Endothelial cell of umbilical vein (primary cell): ENCODE data around the gene PCLO. TPM values are rescaled to one million over a fixed set of nuclear protein-coding genes. Genes with fewer than 3 reads are reported as not detected.

Experiments used
- BruUV-seq: library from RNA; stranded (reverse); fragments of 400-500 nt; replicated peaks from 2 replicates; lab custom pipeline; 2021; lab: Mats Ljungman, UMichigan
- CTCF ChIA-PET: fragments of 300-600, 350-600 bp; sonication (Branson Sonifier 250); formaldehyde crosslinking; loops from one replicate; lab custom pipeline; 2021; ENCODE audit warnings: antibody characterized with exemption, inconsistent platforms; lab: Charles Lee
- POLR2A ChIA-PET: fragments of 300-600, 350-600 bp; sonication (Branson Sonifier 250); formaldehyde crosslinking; loops from one replicate; lab custom pipeline; 2021; ENCODE audit warnings: antibody characterized with exemption, inconsistent platforms; lab: Charles Lee
- DNase-seq: peaks from one replicate; pipeline ENCODE4 v3.0.0-alpha.2; 2011; ENCODE audit warnings: low read depth, low spot score
- FAIRE-seq: peaks from 2 replicates; lab custom pipeline; 2011; peaks lifted over from hg19 to GRCh38; lab: Jason Lieb, UNC
- H2AFZ ChIP-seq: 2 replicates; pipeline ENCODE4 v1.6.0; 2012; ENCODE audit warnings: low read depth, low read length, control low read depth, inconsistent platforms
- H3K27ac ChIP-seq: 2 replicates; pipeline ENCODE4 v1.5.1; 2011; ENCODE audit warnings: low read depth, mild to moderate bottlenecking, control low read depth, low read length, moderate library complexity; ENCODE audit not compliant: insufficient read depth
- H3K27me3 ChIP-seq, 2 experiments: 2 replicates each; pipeline versions ENCODE4 v1.6.0 to v1.6.1; 2011; ENCODE audit warnings: low read length in 2 of 2, mixed read lengths in 1 of 2; ENCODE audit not compliant: control insufficient read depth in 2 of 2, insufficient read depth in 2 of 2
- H3K36me3 ChIP-seq, 2 experiments: 2 replicates in 1 of 2; 3 replicates in 1 of 2; pipeline ENCODE4 v1.5.1; 2011; ENCODE audit warnings: low read length in 2 of 2, mild to moderate bottlenecking in 1 of 2, moderate library complexity in 1 of 2; ENCODE audit not compliant: control insufficient read depth in 2 of 2, insufficient read depth in 2 of 2; ENCODE audit errors: extremely low read depth in 1 of 2
- H3K4me1 ChIP-seq: 3 replicates; pipeline ENCODE4 v1.5.1; 2011; ENCODE audit warnings: mild to moderate bottlenecking, low read length; ENCODE audit not compliant: control insufficient read depth, insufficient read depth; ENCODE audit errors: extremely low read depth
- H3K4me2 ChIP-seq: 2 replicates; pipeline ENCODE4 v1.6.1; 2011; ENCODE audit warnings: low read length, control low read depth, mixed read lengths; ENCODE audit not compliant: insufficient read depth
- H3K4me3 ChIP-seq, 3 experiments: fragments of 200-600 bp in 1 of 3; sonication (generic), shearing (Covaris generic) in 1 of 3; replicated peaks in 1 of 3; 2 replicates each; pipeline ENCODE4 v1.5.1; 2011 to 2016; ENCODE audit warnings: control low read depth in 3 of 3, low read length in 3 of 3, mild to moderate bottlenecking in 2 of 3, inconsistent platforms in 1 of 3, low read depth in 1 of 3, moderate library complexity in 1 of 3; ENCODE audit not compliant: insufficient read depth in 1 of 3
- H3K79me2 ChIP-seq: 2 replicates; pipeline ENCODE4 v1.6.0; 2012; ENCODE audit warnings: low read length, inconsistent platforms; ENCODE audit not compliant: control insufficient read depth, insufficient read depth
- H3K9ac ChIP-seq: replicated peaks from 2 replicates; pipeline ENCODE3; 2011; ENCODE audit warnings: low read length, control low read depth; ENCODE audit not compliant: insufficient read depth; ENCODE audit errors: extremely low read depth
- H3K9me1 ChIP-seq: replicated peaks from 3 replicates; pipeline ENCODE4 v1.6.0; 2011; ENCODE audit warnings: mild to moderate bottlenecking, low read length; ENCODE audit not compliant: control insufficient read depth, insufficient read depth; ENCODE audit errors: extremely low read depth
- H3K9me3 ChIP-seq: replicated peaks from 2 replicates; pipeline ENCODE4 v1.5.1; 2012; ENCODE audit warnings: low read length, inconsistent platforms; ENCODE audit not compliant: control insufficient read depth, insufficient read depth
- H4K20me1 ChIP-seq: replicated peaks from 2 replicates; pipeline ENCODE3; 2011; ENCODE audit warnings: mild to moderate bottlenecking, low read length; ENCODE audit not compliant: control insufficient read depth, insufficient read depth; ENCODE audit errors: extremely low read depth
- CTCF ChIP-seq, 2 donors: IDR thresholded peaks; 1 replicate in 1 of 2; 2 replicates in 1 of 2; pipeline ENCODE4 v1.5.1; 2011; ENCODE audit warnings: low read length in 2 of 2, mild to moderate bottlenecking in 2 of 2, moderate library complexity in 2 of 2, control low read depth in 1 of 2, inconsistent platforms in 1 of 2, low read depth in 1 of 2; ENCODE audit not compliant: insufficient read depth in 1 of 2; ENCODE audit errors: extremely low read depth in 1 of 2
- EZH2 ChIP-seq: IDR thresholded peaks from 2 replicates; pipeline ENCODE4 v1.6.1; 2012; ENCODE audit warnings: borderline replicate concordance, low read depth, mild to moderate bottlenecking, moderate library complexity, low read length, inconsistent platforms; ENCODE audit not compliant: severe bottlenecking
- FOS ChIP-seq: IDR thresholded peaks from 2 replicates; pipeline ENCODE4 v1.6.1; 2011; ENCODE audit warnings: mild to moderate bottlenecking, low read length, moderate library complexity, borderline replicate concordance; ENCODE audit not compliant: insufficient read depth
- GATA2 ChIP-seq: IDR thresholded peaks from 2 replicates; pipeline ENCODE4 v1.7.0; 2011; ENCODE audit warnings: low read depth, mild to moderate bottlenecking, moderate library complexity, mixed read lengths, low read length; ENCODE audit not compliant: insufficient read length, insufficient read depth
- JUN ChIP-seq: IDR thresholded peaks from 2 replicates; pipeline ENCODE4 v1.6.1; 2011; ENCODE audit warnings: borderline replicate concordance, low read depth; ENCODE audit not compliant: insufficient read length, insufficient read depth
- POLR2A ChIP-seq: IDR thresholded peaks from 2 replicates; pipeline ENCODE4 v1.6.1; 2012; ENCODE audit warnings: low read depth, mild to moderate bottlenecking, control low read depth, low read length
- POLR2AphosphoS5 ChIP-seq: IDR thresholded peaks from 2 replicates; pipeline ENCODE4 v1.6.1; 2012; ENCODE audit warnings: low read depth, mild to moderate bottlenecking, control low read depth, low read length, moderate library complexity; ENCODE audit not compliant: insufficient read depth
- dilution Hi-C: fragments of 300-500 bp; cut with MboI; formaldehyde crosslinking; loops from one replicate; pipeline ENCODE4 v1.15.0; 2019; ENCODE audit warnings: low sequenced_read_pairs; ENCODE audit not compliant: extremely low pct_ligation_motif_present
- intact Hi-C: fragments of 100-400 bp; cut with micrococcal nuclease; formaldehyde crosslinking; loops from one replicate; pipeline ENCODE4 v1.10.0; 2022
- polyA plus RNA-seq, 4 experiments: library from polyadenylated mRNA; depleted of rRNA in 3 of 4; stranded (reverse) in 3 of 4; unstranded in 1 of 4; fragments of >200 nt; gene quantifications; 2 replicates each; pipeline versions ENCODE4 v1.2.1 to v1.2.3, GENCODE V29; 2011 to 2012; ENCODE audit warnings: missing spikeins in 1 of 4
- total RNA-seq: library from RNA; stranded (reverse); gene quantifications from 2 replicates; pipeline ENCODE4 v1.2.3, GENCODE V29; 2021
- TF ChIP-seq, protein P1 (sequence below): IDR thresholded peaks from 2 replicates; pipeline ENCODE4 v1.6.1; 2011; ENCODE audit not compliant: insufficient read depth, insufficient read length

PCLO gene
- total and polyA plus RNA-seq, 2 donors (not counting 3 experiments of a cell fraction or from before 2014, with no cell fraction given) = 0.04 to 0.75 TPM

DNA sequence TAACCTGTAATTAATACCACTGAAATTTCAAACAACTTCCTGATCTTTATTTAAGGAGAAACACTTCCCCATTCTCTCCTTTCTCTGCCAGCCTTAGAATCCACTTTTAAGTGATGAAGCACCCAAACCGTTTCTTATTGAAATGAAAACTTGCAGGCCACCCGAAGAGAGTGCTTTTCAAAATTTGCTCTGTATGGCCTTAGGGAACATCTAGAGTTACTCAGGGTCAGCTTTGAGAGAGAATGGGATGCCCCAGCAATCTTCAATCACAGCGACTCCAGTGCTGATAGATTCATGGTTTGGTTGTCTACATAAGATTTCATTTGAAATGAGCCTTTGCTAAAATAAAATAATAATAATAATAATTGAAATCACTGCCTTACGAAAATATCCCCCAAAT is 323.1 kb downstream of the PCLO start:
- Histone ChIP-seq H3K9ac (no peak overlapping the region), H2AFZ (no peak overlapping the region), H3K36me3 (no peaks in the 10 kb centered on the region), H4K20me1 (no peaks in the 10 kb centered on the region), H3K4me1 (no peaks in the 10 kb centered on the region), H3K79me2 (no peaks in the 10 kb centered on the region), H3K4me3 (no peak overlapping the region), H3K4me2 (no peak overlapping the region), H3K9me1 (no peaks in the 10 kb centered on the region), H3K27ac (no peak overlapping the region), H3K27me3 (no peaks in the 10 kb centered on the region), H3K9me3 (no peaks in the 10 kb centered on the region)
- POLR2A ChIA-PET = no interaction called here
- intact Hi-C loops (no loop called here), dilution Hi-C loops (no loop called here)
- FAIRE-seq = no peak
- BruUV-seq = no TSS peak
- CTCF ChIA-PET = no interaction called here
- no peak for TF ChIP-seq POLR2A
- no peak for TF ChIP-seq GATA2
- no peak for TF ChIP-seq CTCF (IDR thresholded peaks at IDR 0.05; ENCODE audit: extremely low read depth in 1 of 2, insufficient read depth in 1 of 2, low read depth in 1 of 2, low read length in 2 of 2)
- no peak for TF ChIP-seq EZH2
- TF ChIP-seq, protein P1, sequence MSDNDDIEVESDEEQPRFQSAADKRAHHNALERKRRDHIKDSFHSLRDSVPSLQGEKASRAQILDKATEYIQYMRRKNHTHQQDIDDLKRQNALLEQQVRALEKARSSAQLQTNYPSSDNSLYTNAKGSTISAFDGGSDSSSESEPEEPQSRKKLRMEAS = no peak
- TF ChIP-seq JUN = no peak
- no peak for TF ChIP-seq POLR2AphosphoS5
- TF ChIP-seq FOS = no peak
- DNase-seq = no peak
